ENCODE measurements around the gene SND1.

SND1 gene

DNA sequence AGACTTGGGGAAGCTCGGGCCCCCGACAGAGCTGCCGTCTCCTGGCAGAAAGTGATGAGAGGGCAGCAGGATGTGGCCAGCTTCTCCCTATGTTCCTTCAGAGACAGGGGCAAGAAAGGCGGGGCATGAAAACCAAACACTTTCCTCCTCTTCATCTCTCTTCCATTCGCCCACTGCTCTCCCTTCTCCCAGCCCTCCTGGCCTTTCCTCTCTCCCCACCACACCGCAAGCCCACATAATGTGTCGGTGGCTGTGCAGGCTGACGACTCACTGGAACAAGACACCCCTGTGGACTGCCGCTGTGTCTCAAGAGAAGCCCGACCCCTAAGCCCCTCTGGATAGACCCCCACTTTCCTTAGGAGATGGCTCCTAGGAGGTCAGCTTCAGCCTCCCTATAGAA lies 438.5 kb downstream of the SND1 start:
- DNase-seq (ENCODE audit: low spot score) = no peak
- TF ChIP-seq CTCF (IDR thresholded peaks at IDR 0.05; ENCODE audit: extremely low read depth, insufficient read depth, missing control alignments) = no peak
- in situ Hi-C loops (cut with MboI; ENCODE audit: low pct_unique_long_range_greater_than_20kb, low sequenced_read_pairs, unreplicated experiment) = no loop called here

DNA sequence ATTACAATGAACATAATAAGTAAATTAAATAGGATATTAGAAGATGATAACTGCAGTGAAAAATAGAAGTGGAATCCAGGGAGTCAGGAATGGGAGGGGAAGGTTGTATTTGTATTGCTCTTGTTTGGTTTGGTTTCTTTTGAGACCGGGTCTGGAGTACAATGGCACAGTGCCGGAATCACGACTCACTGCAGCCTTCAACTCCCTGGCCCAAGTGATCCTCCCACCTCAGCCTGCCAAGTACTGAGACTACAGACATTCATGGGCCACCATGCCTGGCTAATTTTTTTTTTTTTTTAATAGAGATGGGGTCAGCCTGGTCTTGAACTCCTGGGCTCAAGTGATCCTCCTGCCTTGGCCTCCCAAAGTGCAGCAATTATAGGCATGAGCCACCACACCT lies 439.1 kb downstream of the SND1 start:
- no peak for TF ChIP-seq CTCF (IDR thresholded peaks at IDR 0.05; ENCODE audit: extremely low read depth, insufficient read depth, missing control alignments)
- no peak for DNase-seq (ENCODE audit: low spot score)
- in situ Hi-C loops (cut with MboI; ENCODE audit: low pct_unique_long_range_greater_than_20kb, low sequenced_read_pairs, unreplicated experiment) = no loop called here

GRCh38 chr7:128092221-128092620 lies 440.2 kb downstream of the SND1 start:
- in situ Hi-C loops (cut with MboI; ENCODE audit: low pct_unique_long_range_greater_than_20kb, low sequenced_read_pairs, unreplicated experiment) = no loop called here
- no peak for DNase-seq (ENCODE audit: low spot score)
- no peak for TF ChIP-seq CTCF (IDR thresholded peaks at IDR 0.05; ENCODE audit: extremely low read depth, insufficient read depth, missing control alignments)

- in situ Hi-C loops (cut with MboI; ENCODE audit: low pct_unique_long_range_greater_than_20kb, low sequenced_read_pairs, unreplicated experiment) = no loop called here
- TF ChIP-seq CTCF (IDR thresholded peaks at IDR 0.05; ENCODE audit: extremely low read depth, insufficient read depth, missing control alignments) = no peak
- no peak for DNase-seq (ENCODE audit: low spot score)
These were observed 441.9 kb downstream of the SND1 start for GRCh38 chr7:128093614-128094570.

GRCh38 chr7:128094686-128095085 lies 442.7 kb downstream of the SND1 start:
- TF ChIP-seq CTCF (IDR thresholded peaks at IDR 0.05; ENCODE audit: extremely low read depth, insufficient read depth, missing control alignments) = no peak

GRCh38 chr7:128097211-128097731 lies 445.3 kb downstream of the SND1 start:
- in situ Hi-C loops (cut with MboI; ENCODE audit: low pct_unique_long_range_greater_than_20kb, low sequenced_read_pairs, unreplicated experiment) = no loop called here
- no peak for DNase-seq (ENCODE audit: low spot score)
- TF ChIP-seq CTCF (IDR thresholded peaks at IDR 0.05; ENCODE audit: extremely low read depth, insufficient read depth, missing control alignments) = no peak

More at GRCh38 chr7:128094686-128095085, 442.7 kb downstream of the SND1 start:
- no peak for DNase-seq (ENCODE audit: low spot score)
- in situ Hi-C loops (cut with MboI; ENCODE audit: low pct_unique_long_range_greater_than_20kb, low sequenced_read_pairs, unreplicated experiment) = no loop called here
